Measurements from ENCODE around the gene TMPRSS9. TPM values are rescaled to one million over a fixed set of nuclear protein-coding genes. Genes with fewer than 3 reads are reported as not detected.

TMPRSS9 gene
- total RNA-seq, result not detected in 2 replicates

DNA sequence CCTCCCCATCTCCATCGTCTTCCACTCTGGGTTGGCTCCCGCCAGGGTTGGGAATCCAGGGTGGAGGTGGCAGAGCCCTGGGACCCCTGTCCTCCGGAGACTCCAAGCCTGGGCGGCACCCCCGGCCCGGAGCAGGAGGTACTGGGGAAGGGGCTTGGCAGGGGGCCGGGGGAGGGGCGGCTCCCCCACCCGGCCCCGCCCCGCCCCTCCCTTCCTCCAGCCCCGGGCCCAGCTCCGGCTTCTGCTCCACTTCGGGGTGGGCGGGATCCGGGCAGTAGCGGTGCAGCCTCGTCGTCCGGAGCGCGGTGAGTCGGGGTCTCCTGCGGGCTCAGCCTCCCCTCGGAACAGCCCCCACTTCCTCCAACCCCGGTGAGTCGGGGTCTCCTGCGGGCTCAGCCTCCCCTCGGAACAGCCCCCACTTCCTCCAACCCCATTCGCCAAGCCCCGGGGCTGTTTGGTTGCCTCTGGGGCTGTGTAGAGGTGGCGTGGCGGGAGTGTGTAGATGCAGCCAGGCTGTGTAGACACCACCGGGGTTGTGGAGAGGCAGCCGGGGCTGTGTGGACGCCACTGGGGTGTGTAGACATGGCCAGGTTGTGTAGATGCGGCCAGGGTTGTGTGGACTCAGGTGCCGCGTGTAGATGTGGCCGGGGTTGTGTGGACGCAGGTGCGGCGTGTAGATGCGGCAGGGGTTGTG lies at the start of gene TMPRSS9:
Gene TMPRSS9 (plus strand): TSS at position 274 of the 694 bp plus-strand sequence. CDS start 29,521 bp downstream, outside the sequence.

DNA sequence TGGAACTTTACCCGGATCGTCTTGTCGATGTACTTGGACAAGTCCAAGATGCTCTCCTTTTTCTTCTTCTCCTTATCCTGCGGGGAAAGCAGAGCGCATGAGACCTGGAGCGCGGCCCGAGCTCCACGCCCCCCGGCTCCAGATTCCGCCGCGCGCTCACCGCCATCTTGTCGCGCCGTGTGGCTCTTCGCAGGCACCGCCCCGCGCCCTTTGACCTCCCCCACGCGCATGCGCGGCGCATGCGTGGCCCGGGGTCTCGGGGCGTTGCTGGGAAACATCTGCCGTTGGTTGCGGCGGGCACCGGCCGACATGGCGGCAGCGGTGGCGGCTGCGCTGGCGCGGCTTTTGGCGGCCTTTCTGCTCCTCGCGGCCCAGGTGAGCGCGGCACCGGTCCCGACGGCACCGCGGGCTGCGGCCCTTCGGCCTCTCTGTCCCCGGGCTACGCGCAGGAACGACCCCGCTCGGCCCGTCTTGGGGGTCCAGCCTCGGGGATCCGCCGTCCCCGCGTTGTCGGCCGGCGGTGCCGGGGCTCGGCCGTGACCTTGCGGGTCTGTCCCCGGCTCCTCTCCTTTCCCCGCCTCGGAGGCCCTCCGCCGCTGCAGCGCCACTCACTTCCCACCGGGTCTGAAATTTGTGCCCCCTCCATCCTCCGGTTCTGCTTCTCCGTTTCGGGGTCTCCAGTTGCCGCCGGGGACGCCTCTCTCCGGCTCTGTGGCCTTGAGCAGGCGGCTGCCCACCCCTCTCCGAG lies 31.5 kb upstream of the TMPRSS9 start, which contains the start of the genes LSM7 and SPPL2B:
Gene LSM7 (minus strand): TSS at position 186 of the 748 bp plus-strand sequence. CDS start 20 bp downstream, at position 166.
Gene SPPL2B (plus strand): TSS at position 284 of the 748 bp plus-strand sequence. CDS start 26 bp downstream, at position 310.

DNA sequence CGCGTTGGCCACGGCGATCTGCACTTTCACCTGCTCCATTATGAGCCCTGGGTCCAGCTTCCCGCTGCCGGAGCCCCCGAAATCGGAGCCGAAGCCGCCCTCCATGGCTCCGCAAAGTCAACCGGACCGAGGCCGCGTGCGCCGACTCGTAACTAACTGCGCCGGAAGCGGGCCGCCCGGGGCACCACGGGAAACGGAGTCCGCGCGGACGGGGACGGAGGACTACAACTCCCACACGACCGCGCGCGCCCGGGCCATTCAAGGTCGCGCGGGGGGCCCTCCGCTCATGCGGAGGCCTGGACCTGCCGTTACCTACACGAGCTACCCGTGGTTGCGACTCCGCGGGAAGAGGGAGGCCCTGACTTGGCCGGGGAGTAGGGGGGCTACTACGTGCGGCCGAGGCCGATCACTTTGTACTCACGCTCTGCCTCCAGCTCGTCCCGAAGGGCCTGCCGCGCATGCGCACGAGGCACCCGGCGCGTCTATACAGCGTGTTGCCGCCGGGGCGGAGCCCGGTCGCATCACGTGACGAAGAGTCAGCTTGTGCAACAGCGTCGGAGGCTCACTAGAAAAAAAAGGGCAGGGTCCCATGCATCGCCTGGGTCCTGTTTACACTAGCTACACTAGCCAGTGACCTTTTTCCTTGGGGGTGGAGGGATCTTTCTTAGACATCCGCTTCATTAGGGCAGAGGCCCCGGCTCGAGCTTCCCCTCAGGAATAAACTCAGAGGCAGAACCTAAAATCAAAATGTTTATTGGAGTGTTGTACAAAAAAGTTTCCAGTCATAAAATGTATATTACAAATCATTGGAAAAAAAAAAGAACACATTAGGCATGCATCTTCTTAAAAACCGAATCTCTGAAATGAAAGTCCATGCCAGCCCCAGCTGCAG lies 67.6 kb downstream of the TMPRSS9 start, which contains the start of gene TIMM13:
Gene TIMM13 (minus strand): TSS at position 158 of the 892 bp plus-strand sequence. CDS start 53 bp downstream, at position 105.

Other genes starting within 250 kb of the TMPRSS9 start
- gene AP3D1, start 208.7 kb upstream of the TMPRSS9 start, total RNA-seq, result 102 and 105 TPM in 2 replicates
- gene DOT1L, start 196.3 kb upstream of the TMPRSS9 start, total RNA-seq, result 7.0 and 7.8 TPM in 2 replicates
- gene PLEKHJ1, start 123.9 kb upstream of the TMPRSS9 start, total RNA-seq, result 44.6 and 51.4 TPM in 2 replicates
- 24.7 and 40.2 TPM in 2 replicates for gene SF3A2, start 123.4 kb upstream of the TMPRSS9 start, total RNA-seq
- gene AMH, start 110.9 kb upstream of the TMPRSS9 start, total RNA-seq, result 0.92 and 0.93 TPM in 2 replicates
- gene JSRP1, start 103.8 kb upstream of the TMPRSS9 start, total RNA-seq, result not detected in 2 replicates
- gene PEAK3, start 78.1 kb upstream of the TMPRSS9 start, total RNA-seq, result not detected in 2 replicates
- not detected in 2 replicates for gene LINGO3, start 52.1 kb upstream of the TMPRSS9 start, total RNA-seq
- gene LSM7, start 31.7 kb upstream of the TMPRSS9 start, total RNA-seq, result 74.2 and 99.2 TPM in 2 replicates
- 29.8 and 31.2 TPM in 2 replicates for gene SPPL2B, start 31.6 kb upstream of the TMPRSS9 start, total RNA-seq
- 29.0 and 34.5 TPM in 2 replicates for gene TIMM13, start 67.3 kb downstream of the TMPRSS9 start, total RNA-seq
- gene LMNB2, start 96.7 kb downstream of the TMPRSS9 start, total RNA-seq, result 41.9 and 80.5 TPM in 2 replicates
- gene GADD45B, start 115.9 kb downstream of the TMPRSS9 start, total RNA-seq, result 14.8 and 28.1 TPM in 2 replicates